Stimulated activated CD8-positive, alpha-beta memory T cell treated with anti-CD3 and anti-CD28 coated beads, Interleukin-4, amount 100 ng/mL, for 48 hours (primary cell): Measurements from ENCODE around the gene INO80.
"Not testable (repeated sequence)": the region's sequence is repeated elsewhere in the genome, so short reads cannot be mapped to it uniquely, and the experiment has no call there.

Experiments
- DNase-seq: peaks from one replicate; pipeline ENCODE4 v3.0.0-alpha.2; 2020

INO80 gene

GRCh38 chr15:40992241-40992741 is 123.8 kb downstream of the INO80 start:
- DNase-seq, result no peak

DNA sequence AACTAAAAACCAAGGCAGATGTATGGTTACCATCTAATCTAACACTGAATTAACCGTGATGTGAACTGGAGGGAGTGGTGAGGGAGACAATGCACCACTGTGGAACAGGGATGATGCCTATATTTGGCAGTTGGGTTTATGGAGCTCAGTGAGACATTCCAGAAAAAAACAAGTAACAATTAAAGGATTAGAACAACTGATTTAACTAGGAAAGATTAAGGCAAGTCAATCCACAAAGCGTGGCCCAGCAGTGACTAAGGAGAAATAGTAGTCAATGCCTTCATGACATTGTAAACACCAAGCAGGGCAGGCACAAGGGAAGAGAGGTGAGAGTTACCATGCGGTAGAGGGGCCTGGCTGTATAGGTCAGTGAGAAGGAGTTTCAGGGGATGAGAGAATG is 124.7 kb downstream of the INO80 start:
- DNase-seq, result no peak

DNA sequence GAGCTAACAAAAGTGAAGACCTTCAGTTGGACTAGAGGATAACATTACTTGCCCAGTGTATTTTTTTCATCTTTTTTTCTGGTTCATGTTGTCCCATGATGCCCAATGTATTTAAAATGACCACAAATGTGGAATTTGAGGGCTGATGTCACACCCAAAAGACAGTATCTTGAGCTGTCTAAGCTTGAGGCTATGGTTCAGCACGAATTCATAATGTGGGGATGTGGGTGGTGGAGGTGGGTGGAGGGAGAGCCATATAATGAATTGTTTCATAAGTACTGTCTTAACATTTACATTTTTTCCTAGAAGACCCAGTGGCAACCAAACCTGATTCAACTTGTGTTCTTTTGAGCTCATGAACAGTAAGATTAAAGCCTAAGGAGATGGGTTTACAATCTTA is 125.3 kb downstream of the INO80 start:
- no peak for DNase-seq

DNA sequence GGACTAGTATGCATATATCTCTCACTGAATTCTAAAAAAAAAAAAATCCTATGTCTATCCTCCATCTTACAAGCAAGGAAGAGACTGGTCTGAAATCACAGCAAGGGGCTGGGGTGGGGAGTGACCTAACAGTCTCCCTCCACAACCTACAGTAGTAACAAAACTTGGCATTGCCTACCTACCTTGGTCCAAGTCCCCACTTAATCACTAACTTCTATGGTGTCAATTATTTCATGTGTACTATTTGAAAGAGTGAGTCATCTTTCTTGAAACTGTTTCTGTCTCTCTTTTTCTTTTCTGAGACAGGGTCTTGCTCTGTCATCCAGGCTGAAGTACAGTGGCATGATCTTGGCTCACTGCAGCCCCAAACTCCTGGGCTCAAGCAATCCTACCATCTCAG is 126.0 kb downstream of the INO80 start:
- no peak for DNase-seq

- DNase-seq, result no peak
These were observed 127.9 kb downstream of the INO80 start for GRCh38 chr15:40988156-40988555.

DNA sequence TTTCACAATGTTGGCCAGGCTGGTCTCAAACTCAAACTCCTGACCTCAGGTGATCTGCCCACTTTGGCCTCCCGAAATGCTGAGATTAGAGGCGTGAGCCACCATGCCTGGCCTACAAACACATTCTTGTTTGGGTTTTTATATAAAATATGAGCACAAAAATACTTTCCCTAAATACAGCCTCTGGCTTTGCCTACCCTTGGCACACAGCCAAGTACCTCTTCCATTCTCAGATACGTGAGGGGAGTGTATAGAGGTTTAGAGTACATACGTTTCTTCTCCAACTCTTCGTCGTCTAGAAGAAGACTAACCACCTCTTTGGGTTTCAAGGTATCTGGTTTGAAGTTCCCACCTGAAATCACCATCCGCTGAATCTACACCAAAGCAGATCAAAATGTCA is 129.3 kb downstream of the INO80 start:
- no peak for DNase-seq

DNA sequence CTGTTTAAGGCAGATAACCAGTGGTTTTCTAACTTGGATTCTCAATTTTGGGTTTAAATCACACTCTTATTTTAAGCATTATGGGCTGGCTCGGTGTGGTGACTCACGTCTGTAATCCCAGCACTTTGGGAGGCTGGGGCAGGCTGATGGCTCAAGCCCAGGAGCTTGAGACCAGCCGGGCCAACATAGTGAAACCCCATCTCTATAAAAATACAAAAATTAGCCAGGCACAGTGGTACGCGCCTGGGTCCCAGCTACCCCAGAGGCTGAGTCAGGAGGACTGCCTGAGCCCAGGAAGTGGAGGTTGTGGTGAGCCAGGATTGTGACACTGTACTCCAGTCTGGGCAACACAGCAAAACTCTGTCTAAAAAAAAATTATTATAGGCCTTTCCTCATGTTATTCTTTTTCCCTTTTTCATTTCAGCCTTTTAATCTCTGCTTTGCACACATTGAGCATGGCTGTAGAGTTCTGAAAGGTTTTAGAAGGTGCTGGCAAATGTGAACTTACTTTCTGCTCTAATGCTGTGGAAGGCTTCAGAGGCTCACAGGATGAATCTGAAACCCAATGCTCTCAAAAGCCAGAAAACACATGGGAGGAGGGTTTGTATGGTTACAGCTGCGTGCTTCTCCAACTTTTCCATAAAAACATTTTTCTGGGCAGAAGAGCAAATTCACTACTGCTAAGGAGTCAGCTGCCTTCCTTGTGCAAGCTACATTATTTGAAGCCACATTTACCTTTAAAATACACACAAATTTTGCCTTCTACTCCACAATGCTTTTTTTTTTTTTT is 130.3 kb downstream of the INO80 start:
- no peak for DNase-seq

- DNase-seq, result no peak
These were observed 131.1 kb downstream of the INO80 start for GRCh38 chr15:40984964-40985363.

DNA sequence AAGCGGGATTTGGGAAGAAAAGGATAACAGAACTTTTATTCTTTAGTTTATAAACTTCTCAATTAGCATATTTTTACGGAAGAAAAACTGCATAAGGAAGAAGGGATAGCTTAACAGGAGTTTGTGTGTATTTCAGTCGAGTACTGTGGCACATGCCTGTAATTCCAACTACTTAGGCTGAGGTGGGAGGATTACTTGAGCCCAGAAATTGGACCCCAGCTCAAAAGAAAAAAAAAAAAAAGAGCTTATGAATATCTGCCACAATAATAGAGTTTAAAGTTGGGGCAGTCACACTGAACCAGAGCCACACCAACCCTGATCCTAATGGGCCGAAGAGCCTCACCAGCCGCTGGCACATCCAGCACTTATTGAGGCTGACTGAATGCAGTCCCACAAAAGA is 131.7 kb downstream of the INO80 start:
- no peak for DNase-seq

- no peak for DNase-seq
These were observed 133.2 kb downstream of the INO80 start for GRCh38 chr15:40982855-40983254.

- no peak for DNase-seq
These were observed 134.9 kb downstream of the INO80 start for GRCh38 chr15:40981186-40981585.

DNA sequence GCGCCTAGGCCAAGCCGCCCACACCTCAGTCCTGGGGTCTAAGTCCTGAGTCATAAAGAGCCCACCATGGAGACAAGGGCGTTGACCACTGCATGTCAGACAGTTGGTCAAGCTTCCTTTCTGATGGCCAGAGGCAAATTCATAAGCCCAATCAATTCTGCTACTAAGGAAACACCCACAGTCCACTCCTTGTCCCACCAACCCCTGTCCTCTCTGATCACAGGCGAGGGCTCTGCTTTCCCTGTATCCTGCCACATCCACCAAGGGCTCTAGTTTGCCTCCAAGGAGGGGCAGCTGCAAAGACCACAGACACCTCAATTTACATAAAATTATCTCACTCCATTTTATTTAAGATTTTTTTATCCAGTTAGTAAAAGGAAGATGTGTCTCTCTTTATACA is 137.5 kb downstream of the INO80 start:
- no peak for DNase-seq

GRCh38 chr15:40978141-40978540 is 137.9 kb downstream of the INO80 start:
- DNase-seq, result no peak

GRCh38 chr15:40976819-40977218 is 139.3 kb downstream of the INO80 start:
- no peak for DNase-seq

DNA sequence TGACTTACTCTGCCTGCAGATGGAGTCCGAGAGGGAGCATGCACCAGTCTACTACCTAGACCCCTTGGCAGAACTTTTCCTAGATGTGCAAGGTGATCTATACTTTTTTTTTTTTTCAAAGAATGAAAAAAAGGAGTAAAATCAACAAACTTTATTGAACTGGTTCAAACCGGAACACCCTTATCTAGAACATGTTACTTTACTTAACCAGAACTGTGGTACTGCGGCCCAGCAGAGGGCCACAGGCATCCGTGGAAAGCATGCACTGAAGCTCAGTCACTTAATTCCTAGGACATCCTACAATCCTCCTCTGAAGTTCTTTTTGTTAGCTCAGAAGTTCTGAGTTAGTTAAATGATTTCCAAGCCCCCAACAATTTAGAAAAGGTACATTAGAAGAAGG is 141.2 kb downstream of the INO80 start:
- no peak for DNase-seq

- no peak for DNase-seq
These were observed 146.7 kb downstream of the INO80 start for GRCh38 chr15:40969363-40969762.

DNA sequence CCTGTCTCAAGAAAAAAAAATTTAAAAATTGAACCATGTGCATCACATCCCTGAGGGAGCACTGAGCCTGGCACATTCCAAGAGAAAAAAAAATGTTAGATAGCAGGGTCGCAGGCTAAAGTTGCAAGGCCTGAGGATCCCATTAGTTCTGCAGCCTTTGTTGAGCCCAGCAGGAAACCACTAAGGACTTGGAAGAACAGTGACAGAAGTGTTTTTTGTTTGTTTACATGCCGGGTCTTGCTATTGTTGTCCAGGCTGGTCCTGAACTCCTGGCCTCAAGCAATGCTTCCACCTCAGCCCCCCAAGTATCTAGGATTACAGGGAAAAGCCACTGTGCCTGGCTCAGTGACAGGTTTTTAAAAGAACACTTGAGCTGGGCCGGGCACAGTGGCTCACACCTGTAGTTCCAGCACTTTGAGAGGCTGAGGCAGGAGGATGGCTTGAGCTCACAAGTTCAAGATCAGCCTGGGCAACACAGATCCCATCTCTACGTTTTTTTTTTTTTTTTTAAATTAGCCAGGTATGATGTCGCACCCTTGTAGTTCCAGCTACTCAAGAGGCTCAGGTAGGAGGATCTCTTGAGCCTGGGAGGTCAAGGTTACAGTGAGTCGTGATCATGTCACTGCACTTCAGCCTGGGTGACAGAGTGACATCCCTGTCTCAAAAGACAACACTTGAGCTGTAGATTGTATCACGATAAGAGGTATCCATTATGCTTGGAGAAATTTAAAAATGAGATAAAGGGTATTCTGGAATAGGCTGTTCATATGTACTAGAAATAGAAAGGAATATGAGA is 147.6 kb downstream of the INO80 start:
- no peak for DNase-seq

- no peak for DNase-seq
These were observed 151.4 kb downstream of the INO80 start for GRCh38 chr15:40964634-40965033.

GRCh38 chr15:40964006-40964405 is 152.1 kb downstream of the INO80 start:
- DNase-seq, result no peak

- no peak for DNase-seq
These were observed 152.9 kb downstream of the INO80 start for GRCh38 chr15:40963201-40963600.

DNA sequence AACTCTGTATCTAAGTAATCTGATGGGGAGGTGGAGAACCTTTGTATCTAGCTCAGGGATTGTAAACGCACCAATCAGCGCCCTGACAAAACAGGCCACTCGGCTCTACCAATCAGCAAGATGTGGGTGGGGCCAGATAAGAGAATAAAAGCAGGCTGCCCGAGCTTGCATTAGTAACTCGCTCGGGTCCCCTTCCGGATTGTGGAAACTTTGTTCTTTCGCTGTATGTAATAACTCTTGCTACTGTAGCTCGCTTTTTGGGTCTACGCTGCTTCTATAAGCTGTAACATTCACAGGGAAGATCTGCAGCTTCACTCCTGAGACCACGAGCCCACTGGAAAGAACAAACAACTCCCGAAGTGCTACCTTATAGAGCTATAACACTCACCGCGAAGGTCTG is 153.8 kb downstream of the INO80 start:
- DNase-seq, result not testable (repeated sequence)

DNA sequence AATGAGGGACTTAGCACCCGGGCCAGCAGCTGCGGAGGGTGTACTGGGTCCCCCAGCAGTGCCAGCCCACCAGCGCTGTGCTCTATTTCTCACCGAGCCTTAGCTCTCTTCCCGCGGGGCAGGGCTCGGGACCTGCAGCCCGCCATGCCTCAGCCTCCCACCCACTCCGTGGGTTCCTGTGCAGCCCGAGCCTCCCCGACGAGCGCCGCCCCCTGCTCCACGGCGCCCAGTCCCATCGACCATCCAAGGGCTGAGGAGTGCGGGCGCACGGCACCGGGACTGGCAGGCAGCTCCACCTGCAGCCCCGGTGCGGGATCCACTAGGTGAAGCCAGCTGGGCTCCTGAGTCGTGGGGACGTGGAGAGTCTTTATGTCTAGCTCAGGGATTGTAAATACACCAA is 154.3 kb downstream of the INO80 start:
- DNase-seq, result not testable (repeated sequence)

GRCh38 chr15:40960925-40961324 is 155.2 kb downstream of the INO80 start:
- no peak for DNase-seq
